Fibroblast of the conjunctiva (primary cell): Measurements from ENCODE around the gene SSR4.
"Not testable (repeated sequence)": the region's sequence is repeated elsewhere in the genome, so short reads cannot be mapped to it uniquely, and the experiment has no call there.

Experiments used
- DNase-seq: peaks from one replicate; pipeline ENCODE4 v3.0.0-alpha.2; 2010; ENCODE audit warnings: low read depth

The SSR4 gene

DNA sequence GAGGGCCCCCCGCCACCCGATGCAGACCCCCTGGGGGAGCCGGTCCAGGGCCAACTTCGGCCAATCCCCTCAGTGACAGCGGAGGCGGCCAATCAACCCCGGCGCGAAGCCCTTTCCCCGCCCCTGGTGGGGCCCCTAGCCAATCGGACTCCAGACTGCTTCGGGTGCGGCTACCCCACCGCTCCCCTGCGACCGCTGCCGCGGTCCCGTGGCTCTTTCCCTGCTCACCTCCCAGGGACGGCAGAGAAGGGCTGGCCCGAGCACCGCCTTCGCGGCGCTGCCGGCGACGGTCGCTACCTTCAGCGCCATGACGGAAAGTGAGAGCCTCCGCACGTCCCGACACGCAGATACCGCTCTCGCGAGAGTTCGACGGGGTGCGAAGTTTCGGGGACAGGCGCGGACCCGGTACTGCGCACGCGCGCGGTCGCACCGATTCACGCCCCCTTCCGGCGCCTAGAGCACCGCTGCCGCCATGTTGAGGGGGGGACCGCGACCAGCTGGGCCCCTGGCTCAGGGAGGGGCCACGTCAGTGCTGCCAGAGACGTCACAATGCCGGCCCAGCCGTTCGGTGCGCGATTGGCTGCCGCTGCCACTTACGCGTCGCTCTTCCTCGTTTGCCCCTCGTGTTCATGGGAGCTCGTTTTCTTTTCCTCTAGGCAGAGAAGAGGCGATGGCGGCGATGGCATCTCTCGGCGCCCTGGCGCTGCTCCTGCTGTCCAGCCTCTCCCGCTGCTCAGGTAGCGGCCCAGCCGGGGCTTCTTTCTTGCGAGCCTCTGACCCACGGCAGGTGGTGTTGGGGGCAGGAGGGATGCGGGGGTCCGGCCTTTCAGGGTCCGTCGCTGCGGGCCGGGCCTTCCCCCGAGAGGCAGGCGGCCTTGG is at the start of gene SSR4, which contains the start of gene IDH3G:
Gene SSR4, plus strand, starts transcription at position 651 of the 879 bp plus-strand sequence. Its CDS starts 20 bp downstream, at position 671.
Gene IDH3G, minus strand, starts transcription at position 358 of the 879 bp plus-strand sequence. Its CDS starts 49 bp downstream, at position 309.
- DNase-seq = peak; percentile 94

DNA sequence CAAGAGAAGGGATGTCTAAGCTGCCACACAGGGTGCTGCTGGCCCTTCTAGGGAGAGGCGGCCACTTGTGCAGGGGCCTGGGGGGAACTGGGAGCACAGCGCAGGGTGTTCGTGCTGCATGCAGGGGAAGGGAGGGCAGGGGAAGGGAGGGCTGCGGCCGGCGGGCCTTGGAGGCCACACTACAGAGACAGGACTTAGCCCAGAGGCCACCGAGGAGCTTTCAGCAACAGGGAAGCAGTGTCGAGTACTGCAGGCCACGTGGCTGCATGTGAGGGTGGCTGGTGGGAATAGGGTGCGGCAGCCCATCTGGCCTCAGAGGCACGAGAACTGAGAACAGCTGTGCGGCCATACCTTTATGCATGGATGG is 49.4 kb upstream of the SSR4 start:
- DNase-seq = not testable (repeated sequence)

DNA sequence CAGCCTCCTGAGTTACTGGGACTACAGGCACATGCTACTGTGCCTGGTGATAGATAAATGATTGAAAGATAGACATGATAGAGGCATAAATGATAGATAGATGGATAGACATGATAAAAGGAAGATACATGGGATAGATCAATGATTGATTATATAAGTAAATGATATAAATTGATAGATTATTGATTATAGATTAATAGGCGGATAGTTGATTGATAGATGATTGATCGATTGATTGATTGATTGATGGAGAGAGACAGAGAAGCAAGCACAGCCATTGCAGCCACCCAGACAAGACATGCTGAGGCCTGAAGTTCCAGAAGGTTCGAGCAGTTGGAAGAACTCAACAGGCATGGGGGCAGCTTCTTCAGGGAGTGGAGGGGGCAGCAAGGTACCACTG is 48.1 kb upstream of the SSR4 start:
- no peak for DNase-seq

DNA sequence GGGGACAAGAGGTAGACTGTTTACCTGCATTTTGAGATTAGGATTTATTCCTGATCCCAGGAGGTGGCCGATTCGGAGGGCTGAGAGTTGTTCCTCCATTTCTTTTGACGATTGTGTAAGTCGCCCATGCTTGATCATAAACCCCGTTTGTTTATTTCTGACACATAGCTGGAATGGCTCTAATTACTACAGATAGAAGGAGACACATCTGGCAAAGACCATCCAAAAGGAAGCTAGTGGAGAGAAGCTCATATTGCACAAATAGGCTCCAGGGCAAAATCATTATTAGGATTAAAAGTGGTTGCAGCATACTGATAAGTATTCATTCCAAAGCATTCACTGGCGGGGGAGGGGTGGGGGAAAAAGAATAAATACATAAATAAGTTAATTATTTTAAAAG is 47.5 kb upstream of the SSR4 start:
- not testable (repeated sequence) for DNase-seq

DNA sequence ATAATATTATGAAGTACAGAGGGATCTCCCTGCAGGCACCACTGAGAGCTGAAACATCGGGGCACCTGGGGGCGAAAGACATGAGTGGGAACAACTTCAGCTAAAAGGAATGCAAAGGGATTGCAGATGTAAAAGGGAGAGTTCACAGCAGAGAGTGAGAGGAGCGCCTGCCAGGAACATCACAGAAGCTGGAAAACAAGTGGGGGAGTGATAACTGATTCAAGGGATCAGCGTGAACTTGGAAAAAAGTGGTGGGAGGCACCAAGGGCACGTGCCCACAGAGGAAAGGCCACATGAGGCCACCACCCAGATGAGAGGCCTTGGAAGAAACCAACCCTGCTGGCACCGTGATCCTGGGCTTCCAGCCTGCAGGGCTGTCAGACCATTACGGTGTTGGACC is 45.5 kb upstream of the SSR4 start:
- DNase-seq = not testable (repeated sequence)

DNA sequence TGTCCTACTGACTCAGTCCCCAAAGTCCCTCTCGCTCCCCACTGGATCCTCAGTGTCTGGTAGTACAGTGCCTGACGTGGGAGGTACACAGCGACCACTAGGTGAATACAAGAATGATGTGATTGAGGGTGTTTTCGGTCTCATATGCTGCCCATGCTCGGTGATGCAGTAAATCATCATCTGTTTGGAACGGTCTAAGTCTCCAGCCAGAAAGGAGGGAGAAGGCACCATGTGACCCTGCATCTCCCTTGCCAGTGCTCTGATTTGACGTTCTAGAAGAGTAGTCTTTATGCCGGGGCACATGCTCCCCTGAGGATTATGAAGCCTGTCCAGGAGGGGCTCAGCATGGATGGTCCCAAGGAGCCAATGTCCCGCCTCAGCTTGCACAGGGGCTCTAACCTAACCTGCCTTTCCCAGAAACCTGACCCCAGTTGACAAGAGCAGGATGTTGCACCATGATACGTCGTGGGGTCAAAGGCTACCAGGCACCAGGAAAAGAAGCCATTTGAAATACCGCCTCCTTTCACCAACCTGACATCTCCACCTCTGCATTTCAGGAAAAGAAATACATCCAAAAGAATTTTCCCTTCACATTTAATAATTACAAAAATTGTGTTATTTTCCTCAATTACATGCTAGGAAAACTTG is 44.2 kb upstream of the SSR4 start:
- DNase-seq = no peak

DNA sequence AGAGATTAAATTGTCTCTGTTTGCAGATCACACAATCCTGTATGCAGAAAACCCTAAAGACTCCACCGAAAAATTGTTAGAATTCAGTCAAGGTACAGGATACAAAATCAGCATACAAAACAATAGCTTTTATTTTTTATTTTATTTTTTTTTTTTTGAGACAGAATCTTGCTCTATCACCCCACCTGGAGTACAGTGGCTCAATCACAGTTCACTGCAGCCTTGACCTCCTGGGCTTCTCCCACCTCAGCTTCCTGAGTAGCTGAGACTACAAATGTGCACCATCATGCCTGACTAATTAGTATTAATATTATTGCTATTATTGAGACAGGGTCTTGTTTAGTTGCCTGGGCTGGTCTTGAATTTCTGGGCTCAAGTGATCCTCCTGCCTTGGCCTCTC is 39.3 kb upstream of the SSR4 start:
- DNase-seq = no peak

DNA sequence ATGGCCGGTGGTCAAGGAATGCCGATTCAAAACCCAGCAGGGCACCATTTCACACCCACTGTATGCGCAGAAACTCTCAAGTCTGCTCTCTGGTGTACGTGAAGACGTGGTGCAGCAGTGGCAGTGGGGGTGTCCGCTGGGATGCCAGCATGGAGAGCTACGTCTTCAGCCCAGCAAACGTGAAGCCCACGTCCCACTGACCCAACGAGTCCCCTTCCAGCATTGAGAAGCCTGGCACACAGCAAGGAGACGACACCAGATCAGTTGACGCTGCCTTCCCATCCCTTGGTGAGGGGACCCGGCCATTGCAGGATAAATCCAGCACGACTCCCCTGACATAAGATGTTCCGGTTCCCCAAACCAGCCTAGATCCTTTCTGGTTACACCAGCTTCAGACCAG is 32.6 kb upstream of the SSR4 start:
- DNase-seq = no peak

DNA sequence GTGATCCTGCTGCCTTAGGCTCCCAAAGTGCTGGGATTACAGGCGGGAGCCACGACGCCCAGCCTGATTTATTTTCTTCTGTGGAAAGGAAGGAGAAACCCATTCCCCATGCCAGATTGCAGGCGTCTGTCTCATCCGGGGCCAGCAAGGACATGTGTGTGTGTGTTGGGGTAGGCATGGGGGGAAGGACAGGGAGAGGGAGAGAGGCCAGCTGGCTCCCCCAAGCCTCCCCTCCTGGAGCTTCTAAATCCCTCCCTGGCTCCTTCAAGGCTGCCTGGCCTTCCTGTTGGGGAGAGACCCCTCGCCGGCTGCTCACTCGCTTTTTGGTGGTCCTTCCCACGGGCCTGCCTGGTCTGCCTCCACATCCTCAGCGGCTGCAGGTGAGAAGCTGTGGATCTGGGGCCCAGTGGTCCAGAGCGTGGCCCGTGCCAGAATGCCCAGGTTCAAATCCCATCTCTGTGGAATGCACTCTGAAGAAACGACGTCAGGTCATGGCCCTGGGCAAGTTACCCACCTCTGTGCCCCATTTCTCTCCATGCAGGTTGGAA is 31.8 kb upstream of the SSR4 start:
- no peak for DNase-seq

DNA sequence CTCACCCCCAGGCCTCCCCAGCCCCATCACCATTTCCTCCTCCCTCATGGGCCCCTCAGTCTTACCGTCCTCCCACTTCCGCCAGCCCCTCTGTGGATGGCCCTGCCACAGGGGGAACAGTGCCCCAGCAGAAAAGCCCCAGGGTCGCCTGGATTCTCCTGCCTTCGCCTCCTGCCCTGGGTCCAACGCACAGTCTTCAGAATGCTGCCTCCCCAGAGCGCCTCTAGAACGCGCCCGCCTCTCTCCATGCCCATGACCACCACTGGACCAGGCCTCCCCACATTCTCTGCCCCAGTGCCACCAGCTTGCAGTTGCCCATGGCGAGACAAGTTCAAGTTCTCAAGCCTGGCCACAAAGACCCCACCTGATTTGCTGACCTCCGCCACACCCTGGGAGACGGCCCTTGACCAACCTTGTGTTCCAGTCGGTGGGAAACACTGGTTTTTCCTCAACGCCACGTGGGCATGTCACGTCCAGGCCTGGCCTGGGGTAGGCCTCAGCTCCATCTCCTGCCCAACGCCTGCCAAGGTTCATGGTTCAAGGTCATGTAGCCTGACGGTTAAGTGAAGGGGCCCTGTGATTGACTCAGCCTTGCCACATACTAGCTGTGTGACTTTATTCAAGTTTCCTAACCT is 31.1 kb upstream of the SSR4 start:
- DNase-seq = no peak

DNA sequence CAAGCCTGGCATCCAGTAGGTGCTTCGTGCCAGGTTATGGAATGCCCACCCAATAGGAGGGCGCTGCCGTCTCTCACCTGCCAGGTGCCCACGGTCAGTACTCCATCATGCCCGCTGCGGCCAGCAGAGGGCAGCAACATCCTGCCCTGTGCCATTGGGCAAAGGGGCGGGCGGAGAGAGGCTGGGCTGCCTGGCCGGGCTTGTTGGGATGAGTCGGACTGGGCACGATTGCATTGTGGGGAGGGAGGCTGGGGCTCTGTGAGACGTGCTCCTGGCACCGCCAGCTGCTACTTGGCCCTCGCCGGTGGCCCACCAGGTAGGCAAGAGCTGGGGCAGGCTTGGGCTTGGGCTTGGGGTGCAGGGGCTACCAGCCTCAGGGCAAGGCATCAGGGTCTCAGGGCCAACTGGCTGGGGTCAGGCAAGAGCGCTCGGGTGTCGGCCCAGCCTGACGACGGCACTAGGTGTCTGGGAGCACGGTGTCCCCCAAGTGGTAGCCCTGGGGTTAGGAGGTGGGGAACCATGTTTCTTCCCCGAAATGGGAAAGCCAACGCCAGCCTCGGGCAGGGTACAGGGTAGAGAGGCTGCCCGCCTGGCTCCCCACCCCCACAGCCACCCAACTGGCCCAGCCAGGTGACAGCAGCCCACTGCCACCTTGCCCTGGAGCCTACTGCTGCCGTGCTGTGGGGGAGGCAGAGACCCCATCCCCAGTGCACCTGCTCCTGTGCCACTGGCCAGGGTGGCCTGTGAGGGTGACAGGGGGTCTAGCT is 30.3 kb upstream of the SSR4 start, which contains the start of gene PLXNB3:
Gene PLXNB3, plus strand, starts transcription at position 261 of the 767 bp plus-strand sequence. CDS start 1,287 bp downstream, outside the sequence.
- DNase-seq = peak; percentile 41

DNA sequence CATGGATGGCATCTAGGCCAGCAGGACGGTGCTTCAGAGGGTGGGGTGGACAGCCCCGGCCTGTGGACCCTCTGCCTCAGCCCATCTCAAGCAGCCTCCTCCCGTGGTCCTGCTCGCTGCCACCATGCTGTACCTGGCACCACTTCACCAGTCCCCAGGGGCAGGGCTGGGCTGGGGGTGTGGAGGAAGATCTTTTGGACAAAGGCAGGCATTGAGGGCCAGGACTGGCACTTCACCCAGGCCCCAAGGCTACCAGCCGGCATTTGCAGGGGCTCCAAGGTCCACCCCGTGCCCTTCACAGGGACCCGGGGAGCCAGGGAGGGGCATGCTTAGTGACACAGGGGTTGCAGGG is 29.7 kb upstream of the SSR4 start:
- no peak for DNase-seq

DNA sequence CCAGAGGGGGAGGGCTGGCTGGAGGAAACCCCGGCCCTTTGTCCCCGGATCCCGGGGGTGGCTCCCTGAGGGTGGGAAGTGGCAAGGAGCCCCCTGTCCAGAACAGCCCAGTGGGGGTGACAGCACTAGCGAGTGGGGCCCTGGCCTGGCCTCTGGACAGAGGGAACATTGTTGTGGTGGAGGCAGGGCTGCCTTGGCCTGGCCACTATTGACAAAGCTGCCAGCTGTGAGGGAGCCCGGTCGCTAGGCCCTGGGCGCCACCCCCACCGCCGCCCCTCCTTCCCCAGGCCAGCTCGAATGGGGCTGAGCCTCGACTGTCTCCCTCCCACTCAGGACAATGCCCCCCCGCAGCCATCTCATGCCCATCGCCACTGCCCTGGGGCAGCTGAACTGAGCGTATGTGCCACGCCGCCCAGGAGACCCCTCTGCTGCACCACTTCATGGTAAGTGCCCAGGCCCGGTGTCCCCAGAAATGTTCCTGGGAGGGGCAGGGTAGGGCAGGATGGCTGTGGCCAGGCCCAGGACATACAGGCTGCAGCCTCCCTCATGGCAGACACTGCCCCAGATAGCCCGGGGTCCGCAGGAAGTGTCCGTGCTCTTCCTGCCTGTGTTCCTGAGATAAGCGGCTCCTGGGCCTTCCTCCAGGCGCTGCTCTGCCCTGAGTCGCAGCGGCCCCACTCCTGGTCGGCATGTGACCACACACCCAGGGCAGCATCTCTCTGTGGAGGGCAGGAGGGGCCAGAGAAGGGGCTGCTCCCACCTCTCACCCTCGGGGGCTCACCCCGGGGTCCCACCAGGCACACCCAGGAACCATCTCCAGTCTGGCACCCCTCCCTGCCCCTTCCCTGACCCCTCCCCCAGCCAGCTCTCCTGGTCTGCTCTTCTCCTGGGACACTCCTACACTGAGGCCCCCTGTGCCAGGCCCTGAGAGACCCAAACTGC is 29.1 kb upstream of the SSR4 start:
- no peak for DNase-seq

DNA sequence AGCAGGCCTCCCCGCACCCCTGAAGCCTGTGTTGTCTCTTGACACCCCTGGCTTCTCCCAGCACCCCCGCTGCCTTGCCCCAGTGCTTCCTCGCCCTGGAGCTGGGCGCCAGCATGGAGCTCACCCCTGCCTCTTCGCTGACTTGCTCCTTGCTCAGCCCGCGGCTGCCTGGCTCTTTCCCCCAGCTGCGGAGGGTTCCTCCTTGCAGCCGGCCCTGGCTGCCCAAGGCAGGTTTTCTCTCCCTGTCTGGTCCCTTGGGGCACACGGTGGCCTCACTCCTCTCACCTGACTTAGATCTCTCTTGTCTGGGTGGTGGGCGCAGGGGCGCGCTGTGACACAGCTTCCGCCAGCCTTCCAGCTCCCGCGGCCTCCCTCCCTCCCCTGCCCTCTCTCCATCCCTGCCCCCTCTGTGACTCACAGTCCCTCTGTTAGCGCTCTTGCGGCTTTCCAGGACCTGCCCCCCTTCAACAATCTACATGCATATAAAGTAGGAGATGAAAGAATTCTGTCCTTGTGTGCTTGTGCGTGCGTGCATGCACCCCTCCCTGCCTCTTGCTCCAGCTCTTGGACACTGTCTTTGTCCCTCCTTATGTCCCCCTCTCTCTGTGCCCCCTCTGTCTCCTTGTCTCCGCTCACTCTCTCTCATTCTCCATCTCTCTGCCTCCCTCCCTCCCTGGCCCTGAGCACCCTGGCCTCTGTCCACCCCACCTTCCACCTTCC is 28.2 kb upstream of the SSR4 start:
- peak; percentile 31 for DNase-seq

DNA sequence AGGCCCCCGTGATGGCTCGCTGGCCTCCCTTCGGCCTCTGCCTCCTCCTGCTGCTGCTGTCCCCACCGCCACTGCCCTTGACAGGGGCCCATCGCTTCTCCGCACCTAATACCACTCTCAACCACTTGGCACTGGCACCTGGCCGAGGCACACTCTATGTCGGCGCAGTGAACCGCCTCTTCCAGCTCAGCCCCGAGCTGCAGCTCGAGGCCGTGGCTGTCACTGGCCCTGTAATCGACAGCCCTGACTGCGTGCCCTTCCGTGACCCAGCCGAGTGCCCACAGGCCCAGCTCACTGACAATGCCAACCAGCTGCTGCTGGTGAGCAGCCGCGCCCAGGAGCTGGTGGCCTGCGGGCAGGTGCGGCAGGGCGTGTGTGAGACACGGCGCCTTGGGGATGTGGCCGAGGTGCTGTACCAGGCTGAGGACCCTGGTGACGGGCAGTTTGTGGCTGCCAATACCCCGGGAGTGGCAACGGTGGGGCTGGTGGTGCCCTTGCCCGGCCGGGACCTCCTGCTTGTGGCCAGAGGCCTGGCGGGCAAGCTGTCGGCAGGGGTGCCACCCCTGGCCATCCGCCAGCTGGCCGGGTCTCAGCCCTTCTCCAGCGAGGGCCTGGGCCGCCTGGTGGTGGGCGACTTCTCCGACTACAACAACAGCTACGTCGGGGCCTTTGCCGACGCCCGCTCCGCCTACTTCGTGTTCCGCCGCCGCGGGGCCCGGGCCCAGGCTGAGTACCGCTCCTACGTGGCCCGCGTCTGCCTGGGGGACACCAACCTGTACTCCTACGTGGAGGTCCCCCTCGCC is 27.4 kb upstream of the SSR4 start:
- no peak for DNase-seq

DNA sequence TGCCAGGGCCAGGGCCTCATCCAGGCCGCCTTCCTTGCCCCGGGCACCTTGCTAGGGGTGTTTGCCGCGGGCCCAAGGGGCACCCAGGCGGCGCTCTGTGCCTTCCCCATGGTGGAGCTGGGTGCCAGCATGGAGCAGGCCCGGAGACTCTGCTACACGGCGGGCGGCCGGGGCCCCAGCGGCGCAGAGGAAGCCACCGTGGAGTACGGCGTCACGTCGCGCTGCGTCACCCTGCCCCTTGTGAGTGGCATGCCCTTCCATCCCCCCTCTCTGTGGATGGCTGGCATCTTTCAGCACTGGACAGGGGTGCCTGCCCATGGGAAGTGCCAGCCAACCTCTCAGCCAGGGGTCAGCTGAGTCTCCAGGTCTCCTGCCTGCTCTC is 26.8 kb upstream of the SSR4 start:
- DNase-seq = no peak

DNA sequence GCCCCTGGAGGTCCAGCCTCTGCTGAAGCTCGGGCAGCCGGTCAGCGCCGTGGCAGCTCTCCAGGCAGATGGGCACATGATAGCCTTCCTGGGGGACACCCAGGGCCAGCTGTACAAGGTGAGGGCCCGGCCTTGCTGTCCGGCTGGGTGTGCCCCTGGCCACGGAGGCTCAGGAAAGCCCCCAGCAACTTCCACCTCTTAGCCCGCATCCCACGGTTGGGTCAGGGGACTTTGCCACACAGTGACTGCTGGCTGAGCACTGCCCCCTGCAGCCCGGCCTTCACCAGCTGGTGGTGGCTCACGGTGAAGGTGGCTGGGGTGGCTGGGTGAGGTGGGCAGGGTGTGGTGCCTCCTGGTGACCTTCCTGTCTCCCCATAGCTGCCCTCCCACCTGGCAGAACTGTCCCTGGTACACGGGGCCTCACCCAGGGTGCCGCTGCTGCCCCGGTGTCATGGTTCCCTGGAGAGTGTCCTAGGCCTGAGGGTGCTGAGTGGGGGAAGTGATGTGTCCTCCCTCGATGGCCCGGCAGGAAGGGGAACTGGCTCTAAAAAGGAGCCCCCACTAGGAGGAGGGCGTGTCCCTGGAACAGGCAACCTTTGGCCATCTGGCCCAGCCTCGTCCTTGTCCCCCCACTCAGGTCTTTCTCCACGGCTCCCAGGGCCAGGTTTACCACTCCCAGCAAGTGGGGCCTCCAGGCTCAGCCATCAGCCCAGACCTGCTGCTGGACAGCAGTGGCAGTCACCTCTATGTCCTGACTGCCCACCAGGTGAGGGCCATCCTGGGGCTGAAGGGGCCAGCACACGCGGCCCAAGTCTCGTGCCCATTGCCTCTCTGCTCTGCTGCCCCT is 25.9 kb upstream of the SSR4 start:
- no peak for DNase-seq

DNA sequence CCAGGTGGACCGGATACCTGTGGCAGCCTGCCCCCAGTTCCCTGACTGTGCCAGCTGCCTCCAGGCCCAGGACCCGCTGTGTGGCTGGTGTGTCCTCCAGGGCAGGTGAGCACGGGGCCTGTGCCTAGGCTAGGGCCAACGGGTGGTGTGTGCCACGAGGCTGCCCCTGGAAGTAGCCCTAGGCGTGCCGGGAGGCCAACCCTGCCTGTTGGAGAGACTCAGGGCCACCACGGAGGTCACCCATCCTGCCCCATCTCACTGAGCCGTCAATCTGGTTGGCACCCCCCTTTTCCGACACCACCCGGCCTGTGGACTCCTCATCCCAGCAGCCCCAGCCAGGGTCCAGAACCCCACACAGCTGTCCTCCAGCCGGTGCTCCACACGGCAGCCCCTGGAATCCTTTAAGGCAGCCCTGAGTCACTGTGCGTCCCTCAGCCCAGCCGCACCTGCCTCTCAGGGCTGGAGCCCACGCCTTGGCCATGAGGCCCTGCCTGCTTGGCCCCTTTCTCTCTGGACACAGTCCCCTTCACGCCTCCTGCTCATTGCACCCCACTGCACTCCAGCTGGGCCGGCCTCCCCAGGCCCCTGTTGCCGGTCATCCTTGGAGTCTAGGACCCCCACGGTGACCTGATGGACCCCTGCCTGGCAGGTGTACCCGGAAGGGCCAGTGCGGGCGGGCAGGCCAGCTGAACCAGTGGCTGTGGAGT is 25.2 kb upstream of the SSR4 start:
- no peak for DNase-seq
